Lower lobe of right lung (tissue), 2 donors: ENCODE data around the gene OR2T1. TPM values are rescaled to one million over a fixed set of nuclear protein-coding genes. Genes with fewer than 3 reads are reported as not detected.
"Not testable (repeated sequence)": the region's sequence is repeated elsewhere in the genome, so short reads cannot be mapped to it uniquely, and the experiment has no call there.

Experiments
- ATAC-seq, 2 donors: fragments of 200-7000 bp; cut with Tn5 transposase; one replicate each; pipeline ENCODE4 v1.9.1; 2020 to 2022; ENCODE audit warnings: mild to moderate bottlenecking in 2 of 2, moderate library complexity in 2 of 2
- DNase-seq: peaks from one replicate; pipeline ENCODE4 v3.0.0-alpha.2; 2020
- H3K27ac ChIP-seq: fragments of 200-600 bp; one replicate; pipeline ENCODE4 v1.8.0; 2022
- H3K27me3 ChIP-seq: fragments of 200-600 bp; one replicate; pipeline ENCODE4 v1.8.0; 2022; ENCODE audit warnings: low read depth
- H3K36me3 ChIP-seq: fragments of 200-600 bp; one replicate; pipeline ENCODE4 v1.8.0; 2022; ENCODE audit warnings: mild to moderate bottlenecking
- H3K4me1 ChIP-seq: fragments of 200-600 bp; one replicate; pipeline ENCODE4 v1.8.0; 2022
- H3K4me3 ChIP-seq: fragments of 200-600 bp; one replicate; pipeline ENCODE4 v1.8.0; 2022; ENCODE audit warnings: mild to moderate bottlenecking
- H3K9me3 ChIP-seq: fragments of 200-600 bp; one replicate; pipeline ENCODE4 v1.8.0; 2022
- intact Hi-C: fragments of 100-400 bp; cut with DNase I; formaldehyde crosslinking; loops from one replicate; pipeline ENCODE4 v1.11.0; 2022
- total RNA-seq: library from RNA; stranded (reverse); fragmentation: NEBNext Ultra II Directional; extraction: Animal tissue kit (Norgen Biotek cat#: 25700); gene quantifications from one replicate; pipeline ENCODE4 v1.2.1, GENCODE V29; 2021
- donor health status: DM: no; HTN: yes; CAD: no; lungs with severe emphysema.

OR2T1 gene
- total RNA-seq, 1 donor from 2014 or later: not detected

DNA sequence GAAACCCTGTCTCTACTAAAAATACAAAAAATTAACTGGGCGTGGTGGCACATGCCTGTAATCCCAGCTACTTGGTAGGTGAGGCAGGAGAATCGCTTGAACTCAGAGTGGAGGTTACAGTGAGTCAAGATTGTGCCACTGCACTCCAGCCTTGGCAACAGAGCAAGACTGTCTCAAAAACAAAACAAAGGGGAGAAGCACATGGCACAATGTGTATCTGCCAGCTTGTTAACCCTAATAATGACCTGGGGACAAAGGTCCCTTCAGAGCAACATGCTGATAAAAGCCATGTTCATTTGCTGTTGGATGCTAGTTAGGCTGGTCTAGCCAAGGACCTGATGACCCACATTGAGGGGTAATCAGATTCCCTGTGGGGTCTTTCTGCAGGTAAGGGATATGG lies 53.8 kb downstream of the OR2T1 start:
- H3K9me3 ChIP-seq, H3K4me3 ChIP-seq, intact Hi-C loops, H3K4me1 ChIP-seq, DNase-seq, ATAC-seq, H3K27me3 ChIP-seq, H3K36me3 ChIP-seq, H3K27ac ChIP-seq: not testable (repeated sequence)

Other genes starting within 250 kb of the OR2T1 start
- gene OR2M2, start 228.2 kb upstream of the OR2T1 start, total RNA-seq: not detected
- not detected for gene OR2M3, start 205.8 kb upstream of the OR2T1 start, total RNA-seq
- gene OR2M4, start 171.6 kb upstream of the OR2T1 start, total RNA-seq: not detected
- gene OR2T33, start 125.1 kb upstream of the OR2T1 start, total RNA-seq: not detected
- gene OR2T12, start 99.6 kb upstream of the OR2T1 start, total RNA-seq: not detected
- gene OR2M7, start 78.5 kb upstream of the OR2T1 start, total RNA-seq: not detected
- not detected for gene OR14C36, start 54.3 kb upstream of the OR2T1 start, total RNA-seq
- gene OR2T4, start 41.4 kb upstream of the OR2T1 start, total RNA-seq: not detected
- not detected for gene OR2T6, start 27.3 kb upstream of the OR2T1 start, total RNA-seq
- gene OR2T2, start 42.6 kb downstream of the OR2T1 start, total RNA-seq: not detected
- gene OR2T3, start 70.3 kb downstream of the OR2T1 start, total RNA-seq: not detected
- not detected for gene OR2T5, start 85.5 kb downstream of the OR2T1 start, total RNA-seq
- gene OR2G6, start 105.0 kb downstream of the OR2T1 start, total RNA-seq: not detected
- gene OR2T29, start 159.7 kb downstream of the OR2T1 start, total RNA-seq: not detected
- gene OR2T34, start 171.7 kb downstream of the OR2T1 start, total RNA-seq: not detected
- not detected for gene OR2T10, start 194.7 kb downstream of the OR2T1 start, total RNA-seq
- not detected for gene OR2T11, start 232.0 kb downstream of the OR2T1 start, total RNA-seq
- gene OR2T35, start 242.2 kb downstream of the OR2T1 start, total RNA-seq: not detected